GM18519 (cell line): ENCODE measurements around the gene DDX27.
"Not testable (repeated sequence)": the region's sequence is repeated elsewhere in the genome, so short reads cannot be mapped to it uniquely, and the experiment has no call there.

ENCODE experiments used
- ATAC-seq: cut with Tn5 transposase; IDR thresholded peaks from one replicate; pipeline ENCODE4 v1.9.1; 2021; ENCODE audit warnings: mild to moderate bottlenecking, moderate library complexity; ENCODE audit not compliant: unreplicated experiment, low FRiP score

Gene DDX27

GRCh38 chr20:49203746-49204145 lies 15.5 kb upstream of the DDX27 start:
- no peak for ATAC-seq

DNA sequence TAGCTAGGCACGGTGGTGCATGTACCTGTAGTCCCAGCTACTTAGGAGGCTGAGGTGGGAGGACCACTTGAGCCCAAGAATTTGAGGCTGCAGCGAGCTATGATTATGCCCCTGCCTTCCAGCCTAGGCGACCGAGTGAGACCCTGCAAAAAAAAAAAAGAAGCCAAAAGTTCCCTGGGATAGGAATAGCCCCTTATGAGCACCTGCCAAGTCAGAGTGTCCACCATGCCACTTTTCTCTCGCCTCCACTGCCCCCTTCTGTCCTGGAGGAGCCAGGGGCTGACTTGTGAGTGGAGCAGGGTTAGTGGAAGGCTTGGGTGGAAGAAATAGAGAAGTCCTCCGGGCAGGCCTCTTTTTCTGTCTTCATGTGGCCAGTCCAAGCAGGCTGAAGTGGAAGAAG lies 12.1 kb upstream of the DDX27 start:
- no peak for ATAC-seq

- ATAC-seq = no peak
These were observed 9.0 kb upstream of the DDX27 start for GRCh38 chr20:49210101-49210756.

DNA sequence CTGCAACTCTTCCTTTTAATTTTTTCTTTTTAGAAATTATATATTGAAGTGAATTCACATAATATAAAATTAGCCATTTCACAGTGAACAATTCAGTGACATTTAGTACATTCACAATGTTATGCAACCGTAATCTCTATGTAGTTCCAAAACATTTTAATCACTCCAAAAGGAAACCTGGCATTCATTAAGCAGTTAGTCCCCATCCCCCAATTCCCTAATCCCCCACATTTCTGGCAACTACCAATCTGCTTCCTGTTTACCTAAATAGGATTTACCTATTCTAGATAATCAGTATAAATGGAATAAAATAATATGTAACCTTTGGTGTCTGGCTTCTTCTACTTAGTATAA lies 8.5 kb upstream of the DDX27 start:
- no peak for ATAC-seq

GRCh38 chr20:49214571-49214970 lies 4.6 kb upstream of the DDX27 start:
- no peak for ATAC-seq

GRCh38 chr20:49215232-49215631 lies 4.0 kb upstream of the DDX27 start:
- ATAC-seq = no peak

GRCh38 chr20:49216991-49217578 lies 2.1 kb upstream of the DDX27 start:
- no peak for ATAC-seq

- ATAC-seq = not testable (repeated sequence)
These were observed 501 bp upstream of the DDX27 start for GRCh38 chr20:49218739-49219090.

GRCh38 chr20:49219924-49220831 lies 962 bp downstream of the DDX27 start:
- no peak for ATAC-seq

GRCh38 chr20:49225896-49226295 lies 6.7 kb downstream of the DDX27 start:
- ATAC-seq = no peak

- ATAC-seq = no peak
These were observed 9.5 kb downstream of the DDX27 start for GRCh38 chr20:49228676-49229075.

GRCh38 chr20:49229381-49229780 lies 10.2 kb downstream of the DDX27 start:
- no peak for ATAC-seq

DNA sequence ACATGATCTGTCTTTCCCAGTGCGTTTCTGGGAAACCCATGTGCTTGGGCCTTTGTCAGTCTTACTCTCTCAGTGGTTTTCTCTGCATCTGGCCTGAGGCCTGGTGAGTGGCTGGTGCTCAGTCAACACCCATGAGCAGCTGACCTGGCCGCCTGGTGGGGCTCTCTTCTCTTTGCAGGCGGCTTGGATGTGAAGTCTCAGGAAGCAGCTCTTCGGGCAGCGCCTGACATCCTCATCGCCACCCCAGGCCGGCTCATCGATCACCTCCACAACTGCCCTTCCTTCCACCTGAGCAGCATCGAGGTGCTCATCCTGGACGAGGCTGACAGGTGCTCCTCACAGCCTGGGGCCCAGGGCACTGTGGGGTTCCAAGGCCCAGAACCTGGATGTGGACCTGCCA lies 10.8 kb downstream of the DDX27 start:
- no peak for ATAC-seq

DNA sequence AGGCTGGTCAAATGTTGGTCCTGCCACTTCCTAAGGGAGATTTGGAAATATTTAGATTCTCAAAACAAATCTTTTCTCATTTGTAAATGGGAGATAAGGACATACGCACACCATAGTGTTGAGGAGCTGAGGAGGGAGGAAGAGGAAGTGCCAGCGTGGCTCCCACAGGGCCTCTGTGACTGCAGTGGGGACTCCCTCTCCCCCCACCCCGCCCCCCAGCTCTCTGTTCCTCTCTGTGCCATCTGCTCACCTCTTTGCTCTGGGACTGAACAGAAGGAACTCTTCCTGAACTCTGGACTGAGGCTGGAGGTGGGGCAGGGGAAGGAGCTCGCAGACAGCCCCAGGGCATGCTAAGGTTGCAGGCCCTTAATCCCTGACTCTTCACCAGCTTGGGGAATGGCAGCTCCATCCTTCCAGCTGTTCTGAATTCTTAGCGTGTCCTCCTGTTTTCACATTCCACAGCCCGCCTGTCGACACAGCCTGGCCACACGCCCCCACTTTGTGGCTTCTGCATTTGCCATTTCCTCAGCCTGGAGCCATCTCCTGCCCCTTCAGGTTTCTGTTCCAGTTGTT lies 11.4 kb downstream of the DDX27 start:
- ATAC-seq = no peak

DNA sequence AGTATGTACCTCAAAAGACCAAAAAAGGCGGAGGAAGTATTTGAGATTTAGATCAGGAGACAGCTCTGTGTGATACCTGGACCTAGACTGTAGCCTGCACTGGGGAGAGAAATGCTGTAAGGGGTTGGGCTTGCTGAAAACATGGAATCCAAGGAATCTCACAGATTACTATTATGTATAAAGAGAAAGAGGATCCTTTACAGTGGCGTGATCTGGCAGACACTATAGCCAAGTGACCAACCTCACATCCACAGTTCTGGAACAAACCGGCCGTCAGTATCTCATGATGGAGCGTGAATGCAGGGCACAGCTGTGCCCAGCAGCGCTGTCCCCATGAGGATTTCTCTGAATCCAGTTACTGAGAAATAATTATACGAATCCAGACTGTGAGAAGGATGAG lies 12.3 kb downstream of the DDX27 start:
- ATAC-seq = no peak

- ATAC-seq = no peak
These were observed 14.0 kb downstream of the DDX27 start for GRCh38 chr20:49233226-49233625.

GRCh38 chr20:49234831-49235230 lies 15.6 kb downstream of the DDX27 start:
- ATAC-seq = no peak

- ATAC-seq = no peak
These were observed 17.1 kb downstream of the DDX27 start for GRCh38 chr20:49236301-49236700.

DNA sequence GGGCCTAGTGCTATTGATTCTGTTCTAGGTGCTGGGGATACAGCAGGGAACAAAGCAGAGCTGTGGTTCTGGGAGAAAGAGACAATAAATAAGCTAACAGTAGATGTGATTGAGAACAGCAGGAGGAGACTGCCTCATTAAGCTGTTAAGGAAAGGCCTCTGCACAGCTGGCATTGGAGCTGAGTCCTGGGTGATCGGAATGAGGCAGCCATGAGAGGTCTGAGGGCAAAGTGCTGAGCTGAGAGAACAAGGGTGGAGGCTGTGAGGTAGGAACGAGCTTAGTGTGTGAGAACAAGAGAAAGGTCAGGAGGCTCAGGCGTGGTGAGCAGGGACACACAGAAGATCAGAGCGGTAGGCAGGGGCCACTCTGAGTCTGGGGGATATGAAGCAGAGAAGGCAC lies 18.3 kb downstream of the DDX27 start:
- no peak for ATAC-seq

- no peak for ATAC-seq
These were observed 26.9 kb downstream of the DDX27 start for GRCh38 chr20:49245921-49246740.
